ENCODE measurements around the gene SELENOO.
"Not testable (repeated sequence)": the region's sequence is repeated elsewhere in the genome, so short reads cannot be mapped to it uniquely, and the experiment has no call there.

Gene SELENOO

DNA sequence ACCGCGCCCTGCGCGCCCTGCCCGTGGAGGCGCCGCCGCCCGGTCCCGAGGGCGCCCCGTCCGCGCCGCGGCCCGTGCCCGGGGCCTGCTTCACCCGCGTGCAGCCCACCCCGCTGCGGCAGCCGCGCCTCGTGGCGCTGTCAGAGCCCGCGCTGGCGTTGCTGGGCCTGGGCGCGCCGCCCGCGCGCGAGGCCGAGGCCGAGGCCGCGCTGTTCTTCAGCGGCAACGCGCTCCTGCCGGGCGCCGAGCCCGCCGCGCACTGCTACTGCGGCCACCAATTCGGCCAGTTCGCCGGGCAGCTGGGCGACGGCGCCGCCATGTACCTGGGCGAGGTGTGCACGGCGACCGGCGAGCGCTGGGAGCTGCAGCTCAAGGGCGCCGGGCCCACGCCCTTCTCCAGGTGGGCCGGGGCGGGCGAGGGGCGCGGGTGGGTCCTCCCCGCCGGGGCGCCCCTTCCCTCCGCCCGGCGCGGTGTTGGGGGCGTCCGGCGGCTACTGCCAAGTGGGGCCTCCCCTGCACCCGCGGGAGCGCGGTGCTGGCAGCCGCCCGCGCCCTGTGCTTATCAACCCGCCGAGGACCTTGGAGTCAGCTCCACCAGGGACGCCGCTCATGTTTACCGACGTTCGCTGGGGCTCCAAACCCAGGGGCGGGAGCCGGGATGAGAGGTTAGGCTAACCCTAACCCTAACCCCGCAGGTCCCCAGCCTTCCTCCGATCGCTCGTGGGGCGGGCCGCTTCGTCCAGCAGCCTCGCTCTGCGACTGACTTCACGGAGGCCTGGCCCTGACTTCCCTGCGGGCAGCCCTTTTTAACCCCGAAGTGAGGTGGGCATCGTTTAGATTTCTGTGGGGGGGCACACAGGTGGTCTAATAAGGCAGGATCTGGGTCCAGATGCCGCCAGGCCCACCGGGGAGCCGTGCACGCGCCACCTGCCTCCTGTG is 649 bp downstream of the SELENOO start:
- no peak for DNase-seq

DNA sequence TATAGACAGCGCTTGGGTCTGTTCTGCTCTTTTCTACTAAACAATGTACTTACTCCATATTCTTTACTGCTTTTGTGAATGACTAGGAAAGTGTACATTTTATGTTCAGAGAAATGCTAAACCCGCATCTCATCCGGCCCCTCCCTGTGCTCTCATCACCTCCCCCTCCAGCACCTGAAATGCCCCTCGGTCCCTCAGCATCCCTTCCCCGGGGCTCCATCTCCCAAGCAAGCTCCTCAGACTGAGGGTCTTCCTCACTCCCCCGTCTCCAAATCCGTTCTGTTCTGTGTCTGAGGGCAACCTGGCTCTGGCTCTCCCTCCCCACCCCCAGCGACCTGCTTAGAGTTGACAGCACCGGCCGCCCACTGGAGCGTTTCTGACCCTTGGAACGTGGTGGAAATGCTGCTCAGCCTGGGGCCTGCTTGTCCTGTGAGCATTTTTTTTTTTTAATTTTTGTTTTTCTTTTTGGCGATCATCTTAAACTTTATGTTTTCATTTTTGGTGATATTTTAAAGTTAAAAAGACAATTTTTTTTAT is 1.4 kb downstream of the SELENOO start:
- DNase-seq, result no peak

DNA sequence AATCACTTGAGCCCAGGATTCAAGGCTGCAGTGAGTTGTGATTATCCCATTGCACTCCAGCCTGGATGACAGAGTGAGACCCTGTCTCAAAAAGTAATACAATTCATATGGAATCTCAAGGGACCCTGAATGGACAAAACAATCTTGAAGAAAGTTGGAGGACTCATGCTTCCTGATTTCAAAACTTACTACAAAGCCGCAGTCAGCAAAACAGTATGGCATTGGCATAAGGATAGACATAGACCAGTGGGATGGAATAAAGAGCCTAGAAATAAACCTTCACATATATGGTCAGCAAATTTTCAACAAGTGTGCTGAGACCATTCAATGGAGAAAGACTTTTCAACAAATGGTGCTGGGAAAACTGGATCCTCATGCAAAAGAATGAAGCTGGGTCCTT is 2.5 kb downstream of the SELENOO start:
- DNase-seq, result no peak

DNA sequence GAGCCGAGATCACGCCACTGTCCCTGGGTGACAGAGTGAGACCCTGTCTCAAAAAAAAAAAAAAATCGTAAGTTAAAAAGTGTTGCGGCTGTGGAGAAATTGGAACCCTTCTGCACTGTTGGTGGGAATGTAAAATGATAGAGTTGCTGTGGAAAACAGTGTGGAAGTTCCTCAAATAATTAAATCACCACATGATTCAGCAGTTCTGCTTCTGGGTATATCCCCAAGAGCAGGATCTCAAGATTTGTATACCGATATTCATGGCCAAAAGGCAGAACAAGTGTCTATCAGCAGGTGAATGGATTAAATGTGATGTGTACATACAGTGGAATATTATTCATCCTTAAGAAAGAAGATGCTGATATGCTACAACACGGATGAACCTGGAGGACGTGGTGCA is 3.8 kb downstream of the SELENOO start:
- no peak for DNase-seq

DNA sequence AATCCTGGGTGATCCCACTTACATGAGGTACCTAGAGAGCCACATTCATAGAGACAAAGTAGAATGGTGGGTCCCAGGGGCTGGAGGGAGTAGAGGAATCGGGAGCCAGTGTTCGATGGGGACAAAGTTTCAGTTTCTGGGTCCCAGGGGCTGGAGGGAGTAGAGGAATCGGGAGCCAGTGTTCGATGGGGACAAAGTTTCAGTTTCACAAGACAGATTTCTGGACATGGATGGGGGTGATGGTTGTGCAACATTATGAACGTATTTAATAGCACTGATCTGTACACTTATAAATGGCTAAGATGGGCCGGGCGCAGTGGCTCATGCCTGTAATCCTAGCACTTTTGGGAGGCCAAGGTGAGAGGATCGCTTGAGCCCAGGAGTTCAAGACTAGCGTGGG is 4.2 kb downstream of the SELENOO start:
- DNase-seq, result not testable (repeated sequence)

DNA sequence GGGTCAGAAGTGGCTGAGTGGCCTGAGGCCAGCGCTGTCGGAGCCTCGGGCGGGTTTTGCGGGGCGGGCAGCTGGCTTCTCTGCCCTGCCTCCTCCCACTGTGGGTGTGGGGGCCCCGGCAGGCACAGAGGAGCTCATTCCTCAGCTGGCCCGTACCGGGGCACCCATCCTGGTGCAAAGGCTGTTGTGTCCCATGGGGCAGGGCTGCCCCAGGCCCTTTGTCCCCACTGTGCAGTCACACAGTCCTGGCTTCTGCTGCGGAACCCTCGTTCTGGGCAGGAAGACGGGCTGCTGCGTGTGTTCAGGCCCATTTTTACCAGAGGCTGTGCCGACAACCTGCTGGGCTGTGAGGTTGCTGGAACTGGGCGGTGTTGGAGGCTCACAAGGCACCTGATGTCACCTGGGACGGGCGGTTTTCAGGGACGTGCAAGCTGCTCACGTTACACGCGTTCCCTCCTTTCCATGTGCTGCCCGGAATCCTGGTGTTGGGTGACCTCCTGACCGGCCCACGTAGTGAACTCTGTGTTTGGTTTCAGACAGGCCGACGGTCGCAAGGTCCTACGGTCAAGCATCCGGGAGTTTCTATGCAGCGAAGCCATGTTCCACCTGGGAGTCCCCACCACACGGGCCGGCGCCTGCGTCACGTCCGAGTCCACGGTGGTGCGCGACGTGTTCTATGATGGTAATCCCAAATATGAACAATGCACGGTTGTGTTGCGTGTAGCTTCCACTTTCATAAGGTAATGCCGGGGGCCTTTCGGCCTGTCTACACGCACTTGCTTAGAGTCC is 5.2 kb downstream of the SELENOO start:
- no peak for DNase-seq

DNA sequence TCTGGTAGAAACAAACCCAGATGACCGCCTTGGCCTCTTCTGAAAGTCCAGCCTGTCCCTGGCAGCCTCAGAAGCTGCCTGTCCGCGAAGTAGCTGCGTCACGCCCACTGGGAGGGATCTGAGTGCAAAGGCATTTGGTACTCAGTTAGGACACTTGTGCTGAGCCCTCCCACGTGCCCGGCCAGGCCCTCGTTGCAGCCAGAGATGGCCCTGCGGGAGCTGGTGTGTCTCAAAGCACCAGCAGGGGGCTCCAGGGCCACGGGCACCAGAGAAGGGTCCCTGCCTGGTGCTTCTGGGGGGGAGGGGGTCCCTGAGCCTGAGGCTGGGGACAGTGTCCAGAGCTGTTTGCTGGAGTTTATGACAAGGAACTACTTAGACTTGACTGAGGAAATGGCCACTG is 5.8 kb downstream of the SELENOO start:
- no peak for DNase-seq

DNA sequence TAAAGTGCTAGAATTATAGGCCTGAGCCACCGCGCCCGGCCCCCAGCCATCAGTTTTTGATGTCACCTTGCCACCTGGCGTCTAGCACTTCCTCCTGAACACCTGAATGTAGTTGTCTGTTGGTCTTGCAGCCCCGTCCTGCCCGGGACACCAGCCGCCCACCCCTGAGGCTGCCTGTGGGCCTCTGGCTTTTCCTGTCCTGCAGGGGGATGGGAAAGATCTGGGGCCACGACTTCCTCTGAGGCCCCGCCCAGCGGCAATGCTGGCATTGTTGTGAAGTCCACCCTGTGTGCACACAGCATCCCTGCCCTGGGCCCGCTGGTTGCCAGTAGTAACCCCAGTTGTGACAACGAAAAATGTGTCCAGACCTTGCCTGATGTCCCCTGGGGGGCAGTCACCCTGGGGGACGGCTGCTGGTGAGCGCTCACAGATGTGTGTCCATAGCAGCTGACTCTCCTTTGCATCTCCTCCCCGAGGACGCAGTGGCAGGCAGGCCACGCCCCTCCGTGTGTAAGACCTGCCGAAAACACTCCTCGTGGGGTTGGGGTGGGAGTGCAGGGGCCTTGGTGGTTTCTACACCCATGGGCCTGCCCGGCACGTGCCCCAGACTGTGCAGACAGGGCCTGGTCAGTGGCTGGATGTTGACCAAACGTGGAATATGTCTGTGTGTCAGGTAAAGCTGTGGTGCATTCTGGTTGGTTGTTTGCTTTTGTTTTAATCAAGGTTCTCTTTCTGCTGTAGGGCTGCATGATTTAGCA is 6.8 kb downstream of the SELENOO start:
- no peak for DNase-seq

DNA sequence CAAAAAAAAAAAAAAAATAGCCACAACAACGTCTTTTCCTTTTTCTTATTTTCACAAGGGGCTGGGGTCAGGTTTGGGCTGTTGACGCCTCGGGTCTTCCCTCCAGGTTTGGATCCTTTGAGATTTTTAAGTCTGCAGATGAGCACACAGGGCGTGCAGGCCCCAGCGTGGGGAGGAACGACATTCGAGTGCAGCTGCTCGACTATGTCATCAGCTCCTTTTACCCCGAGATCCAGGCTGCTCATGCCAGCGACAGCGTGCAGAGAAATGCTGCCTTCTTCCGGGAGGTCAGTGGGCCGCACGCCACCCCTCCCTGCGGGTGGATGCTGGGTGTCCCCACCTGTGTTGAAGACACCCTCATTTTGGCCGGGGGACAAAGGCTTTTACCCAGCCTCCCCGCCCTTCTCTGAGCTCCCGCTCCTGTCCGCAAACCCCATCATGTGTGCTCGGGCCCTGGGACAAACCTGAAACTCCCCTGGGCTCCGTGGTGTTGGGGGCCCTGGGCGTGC is 7.7 kb downstream of the SELENOO start:
- DNase-seq, result no peak

DNA sequence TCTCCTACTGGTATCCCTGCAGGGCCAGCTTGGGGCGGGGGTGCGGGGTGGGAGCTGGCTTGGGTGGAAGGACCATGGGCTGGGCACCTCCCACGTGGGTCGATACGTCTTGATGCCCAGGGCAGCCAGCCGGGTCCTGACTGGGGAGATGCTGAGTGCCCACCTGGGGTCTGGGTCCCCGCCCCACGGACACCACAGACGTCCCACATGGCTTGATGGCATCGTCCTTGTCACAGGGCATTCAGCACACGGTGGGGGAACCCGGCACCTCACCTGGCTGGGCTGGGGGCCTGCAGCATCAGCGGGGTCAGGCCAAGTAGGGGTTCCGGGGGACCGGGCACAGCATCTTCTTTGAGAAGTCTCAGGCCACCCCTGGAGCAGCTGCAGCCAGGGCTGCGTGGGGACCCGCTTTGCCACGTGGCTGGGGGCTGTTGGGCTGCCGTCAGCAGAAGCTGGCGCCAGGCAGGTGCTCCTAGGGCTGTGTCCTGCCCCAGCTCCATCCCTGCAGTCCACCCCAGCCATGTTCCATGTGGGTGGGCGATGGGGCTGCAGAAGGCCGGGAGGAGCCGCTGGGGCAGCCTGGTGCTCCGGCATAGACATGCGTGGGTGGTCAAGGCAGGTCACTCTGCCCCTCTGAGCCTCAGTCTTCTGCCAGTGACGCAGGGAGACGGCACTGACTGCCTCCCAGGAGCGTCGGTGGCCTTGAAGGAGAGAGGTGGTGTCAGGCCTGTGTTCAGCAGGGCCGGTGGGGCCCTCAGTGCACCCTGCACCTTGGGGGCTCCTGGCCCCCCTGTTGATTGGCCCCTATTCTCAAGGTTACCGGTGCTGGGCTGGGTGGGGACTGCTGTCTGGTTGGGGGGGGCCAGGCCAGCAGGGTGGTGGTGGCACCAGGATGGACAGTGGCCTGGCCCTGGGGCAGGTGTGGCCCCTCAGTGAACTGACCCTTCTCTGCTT is 8.4 kb downstream of the SELENOO start:
- no peak for DNase-seq

DNA sequence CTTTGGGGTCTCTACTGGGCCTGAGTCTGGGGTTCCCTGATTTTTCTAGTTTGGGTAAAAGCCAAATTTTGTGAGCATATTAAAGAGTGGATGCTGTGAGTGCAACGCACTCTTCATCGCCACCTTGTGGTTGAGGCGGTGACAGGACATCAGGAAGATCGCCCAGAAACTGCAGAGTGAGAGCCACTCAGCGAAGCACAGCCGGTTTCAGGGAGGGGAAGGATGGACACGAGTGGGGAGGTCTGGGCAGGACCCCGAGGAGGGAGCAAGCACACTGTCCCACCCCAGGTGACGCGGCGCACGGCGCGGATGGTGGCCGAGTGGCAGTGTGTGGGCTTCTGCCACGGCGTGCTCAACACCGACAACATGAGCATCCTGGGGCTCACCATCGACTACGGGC is 9.1 kb downstream of the SELENOO start:
- DNase-seq, result no peak

DNA sequence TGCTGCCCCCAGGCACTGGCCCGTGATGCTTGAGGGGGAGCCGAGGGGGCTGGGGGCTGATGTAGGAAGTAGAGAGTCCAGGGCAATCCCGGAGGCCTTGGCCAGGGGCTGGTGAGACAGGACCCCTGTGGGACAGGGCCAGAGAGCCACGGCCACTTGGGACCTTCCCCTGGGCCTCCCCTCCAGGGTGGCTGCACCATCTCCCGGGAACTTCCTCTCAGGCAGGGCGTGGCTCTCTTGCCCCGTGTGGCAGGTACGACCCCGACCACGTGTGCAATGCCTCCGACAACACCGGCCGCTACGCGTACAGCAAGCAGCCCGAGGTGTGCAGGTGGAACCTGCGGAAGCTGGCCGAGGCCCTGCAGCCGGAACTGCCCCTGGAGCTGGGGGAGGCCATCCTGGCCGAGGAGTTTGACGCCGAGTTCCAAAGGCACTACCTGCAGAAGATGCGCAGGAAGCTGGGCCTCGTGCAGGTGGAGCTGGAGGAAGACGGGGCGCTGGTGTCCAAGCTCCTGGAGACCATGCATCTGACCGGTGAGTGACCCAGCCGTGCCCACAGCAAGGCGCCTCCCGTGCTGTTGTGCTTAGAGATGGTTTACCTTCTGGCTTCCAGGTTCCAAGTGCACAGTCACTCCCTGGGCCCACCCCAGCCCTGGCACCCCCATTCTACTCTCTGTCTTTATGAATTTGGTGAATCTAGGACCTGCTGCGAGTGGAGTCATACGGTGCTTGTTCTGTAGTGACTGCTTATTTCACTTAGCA is 9.7 kb downstream of the SELENOO start:
- DNase-seq, result no peak

DNA sequence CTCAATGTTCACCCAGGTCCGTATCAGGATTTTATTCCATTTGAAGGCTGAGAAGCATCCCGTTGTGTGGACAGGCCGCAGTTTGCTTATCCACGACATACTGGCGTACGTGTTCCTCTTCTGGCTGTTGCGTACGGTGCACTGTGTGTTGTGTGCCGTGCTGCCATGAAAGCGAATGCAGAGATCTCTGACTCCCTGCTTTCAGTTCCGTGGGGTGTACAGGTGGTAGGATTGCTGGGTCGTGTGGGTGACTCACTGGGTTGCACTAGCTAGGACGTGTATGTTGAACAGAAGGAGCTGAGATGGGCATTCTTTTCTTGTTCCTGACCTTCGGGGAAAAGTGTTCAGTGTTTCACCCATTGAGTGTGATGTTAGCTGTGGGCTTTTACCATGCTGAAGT is 10.3 kb downstream of the SELENOO start:
- DNase-seq, result no peak

DNA sequence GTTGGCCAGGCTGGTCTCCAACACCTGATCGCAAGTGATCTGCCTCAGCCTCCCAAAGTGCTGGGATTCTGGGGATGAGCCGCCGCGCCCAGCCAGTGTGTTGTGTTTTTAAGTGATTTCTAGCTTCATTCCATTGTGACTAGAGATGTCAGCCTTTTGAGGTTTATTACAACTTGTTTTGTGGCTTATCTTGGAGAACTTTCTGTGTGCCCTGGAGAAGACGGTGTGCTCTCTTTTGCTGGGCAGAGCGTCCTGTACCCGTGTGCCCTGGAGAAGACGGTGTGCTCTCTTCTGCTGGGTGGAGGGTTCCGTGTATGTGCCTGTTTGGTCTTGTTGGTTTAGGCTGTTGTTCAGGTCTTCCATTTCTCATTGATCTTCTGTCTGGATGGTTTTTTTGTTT is 12.5 kb downstream of the SELENOO start:
- no peak for DNase-seq

DNA sequence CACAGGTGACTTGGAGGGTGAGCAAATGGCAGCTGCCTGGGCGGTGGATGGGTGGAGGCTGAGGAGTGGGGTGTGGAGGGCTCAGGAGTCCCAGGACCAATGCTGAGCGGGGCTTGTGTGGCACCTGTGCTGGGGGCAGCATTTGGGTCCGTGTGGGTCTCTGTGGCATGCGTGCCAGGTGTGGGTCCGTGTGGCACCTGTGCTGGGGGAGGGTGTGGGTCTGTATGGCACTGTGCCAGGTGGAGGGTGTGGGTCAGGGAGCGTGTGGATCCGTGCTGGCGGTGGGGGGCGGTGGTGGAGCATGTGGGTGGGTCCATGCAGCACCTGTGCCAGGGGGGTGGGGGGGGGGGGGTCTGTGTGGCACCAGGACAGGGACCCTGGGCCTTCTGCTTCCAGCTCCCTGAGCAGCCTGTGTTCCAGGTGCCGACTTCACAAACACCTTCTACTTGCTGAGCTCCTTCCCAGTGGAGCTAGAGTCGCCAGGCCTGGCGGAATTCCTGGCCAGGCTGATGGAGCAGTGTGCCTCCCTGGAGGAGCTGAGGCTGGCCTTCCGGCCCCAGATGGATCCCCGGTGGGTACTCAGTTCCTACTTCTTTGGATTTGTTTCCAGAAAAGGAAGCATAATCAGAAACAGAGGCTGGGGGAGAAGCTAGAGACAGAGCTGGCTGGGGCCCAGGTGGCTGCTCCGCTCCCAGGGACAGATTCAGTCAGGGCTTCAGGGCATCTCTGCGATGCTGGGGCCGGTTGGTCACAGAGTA is 14.7 kb downstream of the SELENOO start:
- no peak for DNase-seq

DNA sequence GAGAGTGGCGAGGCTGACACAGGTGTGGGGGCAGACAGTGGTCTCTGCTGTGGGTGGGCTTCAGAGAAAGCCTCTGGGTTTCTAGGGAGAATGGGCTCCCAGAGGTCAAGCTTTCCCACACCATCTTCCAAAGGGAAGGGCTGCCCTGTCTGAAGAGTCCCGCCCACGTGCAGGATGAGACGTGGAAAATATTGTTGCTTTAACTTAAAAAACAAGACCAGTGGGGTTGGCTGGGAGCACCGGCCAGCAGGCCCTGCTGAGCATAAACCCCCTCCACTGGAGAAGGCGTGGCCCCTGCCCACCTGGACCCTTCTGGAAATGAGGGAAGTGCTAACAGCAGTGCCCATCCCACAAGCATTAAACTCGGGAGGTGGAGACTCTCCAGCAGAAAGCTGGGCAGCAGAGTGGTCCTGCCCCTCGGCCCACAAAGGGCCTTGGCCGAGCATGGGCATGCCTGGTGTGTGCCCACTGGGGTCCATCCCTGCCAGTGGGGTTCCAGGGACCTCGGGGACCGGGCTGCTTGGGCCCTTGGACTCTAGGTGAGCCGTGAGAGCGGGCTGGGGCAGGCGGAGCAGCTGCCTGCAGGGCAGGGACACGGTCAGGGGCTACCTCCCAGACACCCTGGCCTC is 15.4 kb downstream of the SELENOO start:
- DNase-seq, result no peak

DNA sequence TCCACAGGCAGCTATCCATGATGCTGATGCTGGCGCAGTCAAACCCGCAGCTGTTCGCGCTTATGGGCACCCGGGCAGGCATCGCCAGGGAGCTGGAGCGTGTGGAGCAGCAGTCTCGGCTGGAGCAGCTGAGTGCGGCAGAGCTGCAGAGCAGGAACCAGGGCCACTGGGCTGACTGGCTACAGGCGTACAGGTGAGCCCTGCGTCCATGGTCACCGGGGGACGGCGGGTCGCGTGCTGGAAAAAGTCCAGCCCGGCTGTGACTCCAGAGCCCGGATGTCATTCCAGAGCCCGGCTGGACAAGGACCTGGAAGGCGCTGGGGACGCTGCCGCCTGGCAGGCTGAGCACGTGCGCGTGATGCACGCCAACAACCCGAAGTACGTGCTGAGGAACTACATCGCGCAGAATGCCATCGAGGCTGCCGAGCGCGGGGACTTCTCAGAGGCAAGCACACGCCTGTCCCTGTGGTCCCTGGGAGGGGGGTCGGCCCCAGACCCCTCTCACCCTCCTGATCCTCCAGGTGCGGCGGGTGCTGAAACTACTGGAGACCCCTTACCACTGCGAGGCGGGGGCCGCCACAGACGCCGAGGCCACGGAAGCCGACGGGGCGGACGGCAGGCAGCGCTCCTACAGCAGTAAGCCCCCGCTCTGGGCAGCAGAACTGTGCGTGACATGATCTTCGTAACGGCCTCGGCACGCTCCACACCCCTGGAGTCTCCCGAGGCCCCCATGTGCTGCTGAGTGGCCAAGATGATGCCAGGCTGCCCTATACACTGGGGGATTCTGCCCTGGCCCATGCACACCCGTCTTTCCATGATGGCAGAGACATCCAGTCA is 16.1 kb downstream of the SELENOO start:
- DNase-seq, result no peak

DNA sequence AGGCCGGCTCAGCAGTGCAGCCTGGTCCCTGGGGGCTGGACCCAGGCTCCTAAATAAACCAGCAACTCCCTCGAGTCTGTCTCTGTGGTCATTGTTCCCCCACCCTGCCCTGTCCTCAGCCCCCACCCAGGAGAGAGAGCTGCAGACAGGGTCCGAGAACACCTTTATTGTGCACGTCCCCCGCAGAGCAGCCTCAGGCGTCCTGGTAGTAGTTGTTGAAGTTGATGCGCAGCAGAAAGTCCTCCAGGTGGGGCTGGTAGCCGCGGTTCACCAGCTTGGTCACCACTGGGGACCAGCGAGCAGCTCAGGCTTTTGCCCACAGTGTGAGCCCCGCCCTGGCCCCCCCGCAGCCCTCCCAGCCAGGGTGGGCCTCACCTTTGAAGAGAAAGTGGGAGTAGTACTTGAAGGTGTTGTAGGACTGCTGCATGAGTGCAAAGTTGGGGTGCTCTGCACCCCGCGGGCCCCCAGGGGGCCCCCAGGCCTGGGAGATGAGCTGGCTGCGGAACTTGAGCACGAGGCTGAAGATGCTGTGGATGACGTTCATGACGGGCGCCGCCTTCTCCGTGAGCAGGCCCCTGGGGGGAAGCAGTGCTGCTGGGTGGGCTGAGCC is 16.8 kb downstream of the SELENOO start:
- DNase-seq, result no peak
